ENCODE data around the gene TBC1D12. TPM values are rescaled to one million over a fixed set of nuclear protein-coding genes. Genes with fewer than 3 reads are reported as not detected.

Gene TBC1D12
- total RNA-seq, 1 donor from 2014 or later: 8.2 TPM

DNA sequence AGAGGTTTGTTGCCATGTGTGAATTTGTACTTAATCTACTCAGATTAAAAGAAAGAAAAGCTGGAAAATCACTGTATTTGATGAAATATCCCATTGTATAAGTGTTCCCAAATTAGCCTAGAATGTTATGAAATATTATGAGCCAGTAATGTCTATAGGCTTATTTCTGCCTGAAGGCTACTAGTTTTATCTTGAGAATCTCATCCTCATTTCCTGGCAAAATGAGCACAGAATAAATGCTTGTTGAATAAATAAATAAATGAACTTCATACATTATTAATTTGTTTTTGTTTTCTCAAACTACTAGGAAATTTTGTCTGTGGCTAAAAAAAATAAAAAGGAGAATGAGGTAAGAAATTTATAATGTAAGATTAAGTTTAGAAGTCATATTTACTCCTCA is 168.7 kb downstream of the TBC1D12 start:
- peaks cover 21% of the 10 kb centered on the region for H3K36me3 Mint-ChIP-seq (ENCODE audit: low read depth)

DNA sequence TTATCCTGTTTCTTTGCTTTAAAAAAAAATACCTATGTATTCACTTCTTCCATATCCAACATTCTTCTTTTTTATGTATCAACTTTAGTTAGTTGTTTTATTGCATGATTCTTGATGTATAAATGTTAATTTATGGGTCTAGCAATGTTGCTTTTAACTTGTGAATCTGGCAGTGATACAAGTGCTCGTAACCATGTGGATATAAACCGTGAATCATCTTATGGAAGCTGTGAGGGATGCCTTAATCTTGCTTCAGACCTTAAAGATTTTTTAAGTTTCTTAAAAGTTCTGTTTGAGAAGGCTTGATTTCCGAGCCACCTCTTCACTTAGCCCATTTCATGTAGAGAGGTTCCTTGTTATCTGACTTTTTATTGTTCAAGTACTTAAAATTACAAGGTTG is 169.2 kb downstream of the TBC1D12 start:
- H3K27ac Mint-ChIP-seq (ENCODE audit: unreplicated experiment): no peak overlapping the region
- no peak for DNase-seq (ENCODE audit: low read depth, low spot score)
- no peaks in the 10 kb centered on the region for H3K4me1 Mint-ChIP-seq
- H3K4me3 Mint-ChIP-seq: no peak overlapping the region
- peaks cover 17% of the 10 kb centered on the region for H3K36me3 Mint-ChIP-seq (ENCODE audit: low read depth)
- TF ChIP-seq, protein P1, sequence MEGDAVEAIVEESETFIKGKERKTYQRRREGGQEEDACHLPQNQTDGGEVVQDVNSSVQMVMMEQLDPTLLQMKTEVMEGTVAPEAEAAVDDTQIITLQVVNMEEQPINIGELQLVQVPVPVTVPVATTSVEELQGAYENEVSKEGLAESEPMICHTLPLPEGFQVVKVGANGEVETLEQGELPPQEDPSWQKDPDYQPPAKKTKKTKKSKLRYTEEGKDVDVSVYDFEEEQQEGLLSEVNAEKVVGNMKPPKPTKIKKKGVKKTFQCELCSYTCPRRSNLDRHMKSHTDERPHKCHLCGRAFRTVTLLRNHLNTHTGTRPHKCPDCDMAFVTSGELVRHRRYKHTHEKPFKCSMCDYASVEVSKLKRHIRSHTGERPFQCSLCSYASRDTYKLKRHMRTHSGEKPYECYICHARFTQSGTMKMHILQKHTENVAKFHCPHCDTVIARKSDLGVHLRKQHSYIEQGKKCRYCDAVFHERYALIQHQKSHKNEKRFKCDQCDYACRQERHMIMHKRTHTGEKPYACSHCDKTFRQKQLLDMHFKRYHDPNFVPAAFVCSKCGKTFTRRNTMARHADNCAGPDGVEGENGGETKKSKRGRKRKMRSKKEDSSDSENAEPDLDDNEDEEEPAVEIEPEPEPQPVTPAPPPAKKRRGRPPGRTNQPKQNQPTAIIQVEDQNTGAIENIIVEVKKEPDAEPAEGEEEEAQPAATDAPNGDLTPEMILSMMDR (conservative IDR thresholded peaks at IDR 0.05): no peak
- no peaks in the 10 kb centered on the region for H3K27me3 Mint-ChIP-seq (ENCODE audit: low read depth)
- H3K9me3 Mint-ChIP-seq: no peaks in the 10 kb centered on the region

More for the DNA sequence above, 168.7 kb downstream of the TBC1D12 start:
- no peak for DNase-seq (ENCODE audit: low read depth, low spot score)
- no peaks in the 10 kb centered on the region for H3K9me3 Mint-ChIP-seq
- TF ChIP-seq, protein P1 (conservative IDR thresholded peaks at IDR 0.05): no peak
- no peaks in the 10 kb centered on the region for H3K4me1 Mint-ChIP-seq
- H3K27ac Mint-ChIP-seq (ENCODE audit: unreplicated experiment): no peak overlapping the region
- no peak overlapping the region for H3K4me3 Mint-ChIP-seq
- no peaks in the 10 kb centered on the region for H3K27me3 Mint-ChIP-seq (ENCODE audit: low read depth)

DNA sequence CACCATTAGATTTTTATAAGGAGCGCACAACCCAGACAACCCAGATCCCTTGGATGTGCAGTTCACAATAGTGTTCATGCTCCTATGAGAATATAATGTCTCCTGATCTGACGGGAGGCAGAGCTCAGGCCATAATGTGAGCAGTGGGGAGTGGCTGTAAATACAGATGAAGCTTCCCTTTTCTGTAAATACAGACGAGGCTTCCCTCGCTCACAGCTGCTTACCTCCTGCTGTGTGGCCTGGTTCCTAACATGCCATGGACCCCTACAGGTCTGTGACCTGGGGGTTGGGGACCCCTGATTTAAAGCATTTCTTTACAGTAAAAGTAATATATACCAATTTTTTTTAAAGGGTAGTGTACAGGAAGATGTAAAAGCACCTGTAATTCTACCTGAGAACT is 176.4 kb downstream of the TBC1D12 start:
- H3K4me1 Mint-ChIP-seq: no peaks in the 10 kb centered on the region
- no peaks in the 10 kb centered on the region for H3K9me3 Mint-ChIP-seq
- H3K4me3 Mint-ChIP-seq: no peak overlapping the region
- TF ChIP-seq, protein P1 (conservative IDR thresholded peaks at IDR 0.05): no peak
- DNase-seq (ENCODE audit: low read depth, low spot score): no peak
- peaks cover 7% of the 10 kb centered on the region for H3K36me3 Mint-ChIP-seq (ENCODE audit: low read depth)
- no peaks in the 10 kb centered on the region for H3K27me3 Mint-ChIP-seq (ENCODE audit: low read depth)
- H3K27ac Mint-ChIP-seq (ENCODE audit: unreplicated experiment): no peak overlapping the region

DNA sequence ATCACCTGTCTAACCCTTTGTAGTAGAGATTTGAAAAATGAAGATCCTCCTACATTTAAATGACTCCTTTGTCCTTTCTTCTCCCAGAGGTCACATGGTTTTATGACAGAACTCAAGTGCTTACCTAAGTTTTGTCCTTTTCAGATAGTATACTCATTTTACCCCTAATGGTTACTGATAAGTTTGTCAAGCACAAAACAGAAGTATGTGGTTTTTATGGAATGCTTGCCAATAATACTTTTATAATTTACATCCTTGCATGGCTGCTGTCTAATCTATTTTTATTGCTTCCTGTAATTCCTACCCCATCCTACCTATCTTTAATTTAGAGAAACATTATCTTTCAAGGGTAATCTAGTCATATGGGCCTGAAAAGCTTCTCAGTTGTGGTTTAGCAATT is 180.8 kb downstream of the TBC1D12 start:
- no peaks in the 10 kb centered on the region for H3K4me1 Mint-ChIP-seq
- DNase-seq (ENCODE audit: low read depth, low spot score): no peak
- H3K27ac Mint-ChIP-seq (ENCODE audit: unreplicated experiment): no peak overlapping the region
- no peak overlapping the region for H3K4me3 Mint-ChIP-seq
- H3K36me3 Mint-ChIP-seq (ENCODE audit: low read depth): peaks cover 6% of the 10 kb centered on the region
- no peaks in the 10 kb centered on the region for H3K27me3 Mint-ChIP-seq (ENCODE audit: low read depth)
- H3K9me3 Mint-ChIP-seq: no peaks in the 10 kb centered on the region
- TF ChIP-seq, protein P1 (conservative IDR thresholded peaks at IDR 0.05): no peak

Other genes starting within 250 kb of the TBC1D12 start
- gene NOC3L, start 39.6 kb upstream of the TBC1D12 start, total RNA-seq: 24.7 and 25.7 TPM in 2 replicates
- 187 and 190 TPM in 2 replicates for gene HELLS, start 143.2 kb downstream of the TBC1D12 start, total RNA-seq

Data from neural crest cell (in vitro differentiated cells).